Right atrium auricular region (tissue), 2 donors: Measurements from ENCODE around the gene TMEM116. TPM values are rescaled to one million over a fixed set of nuclear protein-coding genes. Genes with fewer than 3 reads are reported as not detected.
"Not testable (repeated sequence)": the region's sequence is repeated elsewhere in the genome, so short reads cannot be mapped to it uniquely, and the experiment has no call there.

ENCODE experiments used
- DNase-seq: peaks from one replicate; pipeline ENCODE4 v3.0.0-alpha.2; 2019; ENCODE audit warnings: low spot score
- H3K27ac ChIP-seq, 2 donors: fragments of 200-600 bp; sonication (generic); 1 replicate in 1 of 2; 2 replicates in 1 of 2; pipeline ENCODE4 v1.5.1; 2016 to 2019
- H3K27me3 ChIP-seq, 2 donors: fragments of 200-600 bp; sonication (generic); one replicate each; pipeline versions ENCODE4 v1.5.1 to v1.6.0; 2017 to 2019
- H3K36me3 ChIP-seq: fragments of 200-600 bp; sonication (generic); one replicate; pipeline ENCODE4 v1.5.1; 2016
- H3K4me1 ChIP-seq, 2 donors: fragments of 200-600 bp; sonication (generic); one replicate each; pipeline versions ENCODE4 v1.5.1 to v1.6.0; 2017 to 2019
- H3K4me3 ChIP-seq, 2 donors: fragments of 200-600 bp; sonication (generic); 1 replicate in 1 of 2; 2 replicates in 1 of 2; pipeline ENCODE4 v1.5.1; 2017 to 2019; ENCODE audit warnings: mild to moderate bottlenecking in 1 of 2, moderate library complexity in 1 of 2
- H3K9me3 ChIP-seq, 2 donors: fragments of 200-600 bp; sonication (generic); one replicate each; pipeline ENCODE4 v1.5.1; 2019
- CTCF ChIP-seq, 2 donors: fragments of 200-600 bp; sonication (generic); IDR thresholded peaks; one replicate each; pipeline ENCODE4 v1.5.1; 2019; ENCODE audit warnings: antibody characterized with exemption in 2 of 2
- total RNA-seq, 2 donors: library from RNA; depleted of rRNA; stranded (reverse); fragments of >200 nt; gene quantifications; one replicate each; pipeline ENCODE4 v1.1.0, GENCODE V29; 2016

The TMEM116 gene
- total RNA-seq, 2 donors from 2014 or later, result 9.3 to 30.0 TPM

- no peak for TF ChIP-seq CTCF (IDR thresholded peaks at IDR 0.05)
- Histone ChIP-seq H3K4me1 (no peaks in the 10 kb centered on the region), H3K27me3 (no peaks in the 10 kb centered on the region), H3K9me3 (no peaks in the 10 kb centered on the region), H3K4me3 (no peak overlapping the region), H3K27ac (no peak overlapping the region), H3K36me3 (no peaks in the 10 kb centered on the region)
- no peak for DNase-seq
Measured at GRCh38 chr12:111997300-111997699, 15.7 kb downstream of the TMEM116 start.

DNA sequence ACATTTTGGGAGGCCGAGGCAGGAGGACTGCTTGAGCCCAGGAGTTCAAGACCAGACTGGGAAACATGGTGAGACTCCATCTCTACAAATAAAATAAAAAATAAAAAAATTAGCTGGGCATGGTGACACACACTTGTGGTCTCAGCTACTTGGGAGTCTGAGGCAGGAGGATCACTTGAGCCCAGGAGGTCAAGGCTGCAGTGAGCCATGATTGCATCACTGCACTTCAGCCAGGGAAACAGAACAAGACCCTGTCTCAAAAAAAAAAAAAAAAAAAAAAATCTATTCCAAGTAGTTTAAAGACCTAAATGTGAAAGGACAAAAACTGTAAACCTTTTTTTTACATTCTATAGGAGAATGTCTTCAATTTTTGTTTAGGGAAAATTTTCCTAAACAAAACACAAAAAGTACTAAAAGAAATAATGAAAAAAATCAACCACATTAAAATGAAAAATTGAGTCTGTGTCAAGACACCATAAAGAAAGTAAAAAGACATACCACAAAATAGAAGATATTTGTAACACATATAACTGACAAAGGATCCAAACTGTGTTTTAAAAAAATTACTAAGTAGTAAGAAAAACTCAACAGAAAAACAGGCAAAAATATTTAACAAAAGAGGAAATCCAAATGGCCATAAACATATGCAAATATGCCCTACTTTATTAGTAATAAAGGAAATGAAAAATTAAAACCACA lies 17.0 kb downstream of the TMEM116 start:
- TF ChIP-seq CTCF (IDR thresholded peaks at IDR 0.05), result no peak
- no peak for DNase-seq
- H3K4me3 ChIP-seq, result no peak overlapping the region
- H3K27me3 ChIP-seq, result no peaks in the 10 kb centered on the region
- no peaks in the 10 kb centered on the region for H3K36me3 ChIP-seq
- H3K9me3 ChIP-seq, result no peaks in the 10 kb centered on the region
- H3K4me1 ChIP-seq, result no peaks in the 10 kb centered on the region
- H3K27ac ChIP-seq, result no peak overlapping the region

- not testable (repeated sequence) for H3K27ac ChIP-seq, DNase-seq, H3K9me3 ChIP-seq, H3K4me3 ChIP-seq, H3K4me1 ChIP-seq, H3K27me3 ChIP-seq, H3K36me3 ChIP-seq
Measured at GRCh38 chr12:111994211-111995111, 18.5 kb downstream of the TMEM116 start.

DNA sequence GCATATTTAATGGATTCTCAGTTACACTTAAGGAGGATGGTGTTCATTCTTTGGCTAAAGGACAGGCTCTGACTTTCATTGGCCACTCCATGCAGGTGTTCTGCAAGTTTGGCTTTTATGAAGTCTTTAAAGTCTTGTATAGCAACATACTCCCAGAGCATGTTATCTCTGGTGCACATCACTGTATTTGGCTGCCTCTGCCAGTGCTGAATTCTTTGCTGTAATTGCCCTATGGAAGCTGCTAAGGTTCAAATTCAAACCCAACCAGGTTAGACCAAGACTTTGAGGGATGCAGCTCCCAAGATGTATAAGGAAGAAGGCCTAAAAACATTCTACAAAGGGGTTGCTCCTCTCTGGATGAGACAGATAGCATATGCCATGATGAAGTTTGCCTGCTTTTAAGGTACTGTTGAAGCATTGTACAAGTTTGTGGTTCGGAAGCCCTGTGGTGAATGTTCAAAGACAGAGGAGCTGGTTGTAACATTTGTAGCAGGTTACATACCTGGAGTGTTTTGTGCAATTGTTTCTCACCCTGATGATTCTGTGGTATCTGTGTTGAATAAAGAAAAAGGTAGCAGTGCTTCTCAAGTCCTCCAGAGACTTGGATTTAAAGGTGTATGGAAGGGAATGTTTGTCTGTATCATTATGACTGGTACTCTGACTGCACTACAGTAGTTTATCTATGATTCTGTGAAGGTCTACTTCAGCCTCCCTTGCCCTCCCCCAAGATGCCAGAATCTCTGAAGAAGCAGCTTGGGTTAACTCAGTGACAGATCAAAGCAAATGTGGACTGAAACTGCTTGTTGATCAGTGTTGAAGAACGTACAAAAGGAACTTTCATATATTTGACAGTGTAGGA lies 19.4 kb downstream of the TMEM116 start:
- Histone ChIP-seq H3K36me3 (peaks cover 5% of the 10 kb centered on the region), H3K9me3 (no peaks in the 10 kb centered on the region), H3K4me3 (no peak overlapping the region), H3K4me1 (no peaks in the 10 kb centered on the region), H3K27me3 (no peaks in the 10 kb centered on the region), H3K27ac (no peak overlapping the region)
- no peak for DNase-seq
- TF ChIP-seq CTCF (IDR thresholded peaks at IDR 0.05), result no peak

DNA sequence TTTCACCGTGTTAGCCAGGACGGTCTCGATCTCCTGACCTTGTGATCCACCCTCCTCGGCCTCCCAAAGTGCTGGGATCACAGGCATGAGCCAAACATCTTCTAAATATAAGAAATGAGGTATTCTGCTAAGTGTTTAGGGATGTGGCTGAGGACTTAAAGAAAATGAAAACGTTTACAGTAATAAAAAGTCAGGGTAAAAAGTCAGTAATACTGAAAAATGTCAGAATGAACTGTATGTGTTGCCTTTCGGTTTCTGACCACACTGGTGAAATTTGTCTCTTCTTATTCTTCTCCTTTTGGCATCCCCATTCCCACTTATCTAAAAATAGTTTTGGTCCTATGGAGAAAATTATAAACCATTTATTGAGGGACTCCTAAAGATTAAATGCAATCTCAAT lies 20.5 kb downstream of the TMEM116 start:
- no peak for TF ChIP-seq CTCF (IDR thresholded peaks at IDR 0.05)
- Histone ChIP-seq H3K36me3 (peaks cover 5% of the 10 kb centered on the region), H3K27ac (no peak overlapping the region), H3K27me3 (no peaks in the 10 kb centered on the region), H3K4me1 (no peaks in the 10 kb centered on the region), H3K4me3 (no peak overlapping the region), H3K9me3 (no peaks in the 10 kb centered on the region)
- DNase-seq, result no peak

- no peak overlapping the region for H3K27ac ChIP-seq
- no peak for TF ChIP-seq CTCF (IDR thresholded peaks at IDR 0.05)
Measured at GRCh38 chr12:111991946-111992345, 21.0 kb downstream of the TMEM116 start.

More at GRCh38 chr12:111991946-111992345, 21.0 kb downstream of the TMEM116 start:
- Histone ChIP-seq H3K4me1 (no peaks in the 10 kb centered on the region), H3K27me3 (no peaks in the 10 kb centered on the region), H3K9me3 (no peaks in the 10 kb centered on the region), H3K4me3 (no peak overlapping the region), H3K36me3 (peaks cover 5% of the 10 kb centered on the region)
- no peak for DNase-seq
